Amygdala (tissue), 56 donors: ENCODE results near the gene HERC5.

Experiments
- DNase-seq, 56 donors: peaks; one replicate each; lab custom pipeline; 2025; lab: John Stamatoyannopoulos, UW

The HERC5 gene

GRCh38 chr4:88517825-88518224 is 60.9 kb downstream of the HERC5 start:
- no peak for DNase-seq

GRCh38 chr4:88518911-88519310 is 62.0 kb downstream of the HERC5 start:
- DNase-seq = no peak

GRCh38 chr4:88522702-88523324 is 65.9 kb downstream of the HERC5 start:
- DNase-seq = peak in 20 of 56 donors; percentile 4 to 55 (median 28)

- peak; percentile 58 to 95 (median 87) for DNase-seq
These were observed 66.6 kb downstream of the HERC5 start, which contains the start of gene PYURF for GRCh38 chr4:88523325-88524129. Gene PYURF, minus strand, starts transcription at chr4:88523776. Its CDS starts 76 bp downstream, at chr4:88523700.

- DNase-seq = peak in 2 of 56 donors; percentile 14 to 22
These were observed 67.3 kb downstream of the HERC5 start for GRCh38 chr4:88524171-88524570.

- DNase-seq = no peak
These were observed 69.4 kb downstream of the HERC5 start for GRCh38 chr4:88526221-88526815.

- DNase-seq = no peak
These were observed 70.9 kb downstream of the HERC5 start for GRCh38 chr4:88527787-88528186.

- DNase-seq = no peak
These were observed 71.9 kb downstream of the HERC5 start for GRCh38 chr4:88528861-88529260.

- no peak for DNase-seq
These were observed 74.6 kb downstream of the HERC5 start for GRCh38 chr4:88531549-88531948.

GRCh38 chr4:88533088-88533790 is 76.3 kb downstream of the HERC5 start:
- no peak for DNase-seq

GRCh38 chr4:88533937-88534750 is 77.2 kb downstream of the HERC5 start:
- no peak for DNase-seq

- no peak for DNase-seq
These were observed 78.3 kb downstream of the HERC5 start for GRCh38 chr4:88535090-88535755.

- DNase-seq = no peak
These were observed 80.8 kb downstream of the HERC5 start for GRCh38 chr4:88537709-88538108.

- peak in 21 of 56 donors; percentile 1 to 64 (median 13) for DNase-seq
These were observed 82.6 kb downstream of the HERC5 start for GRCh38 chr4:88539322-88540068.

- no peak for DNase-seq
These were observed 92.9 kb downstream of the HERC5 start for GRCh38 chr4:88549815-88550214.
